Measurements from ENCODE around the gene ATP2A3. TPM values are rescaled to one million over a fixed set of nuclear protein-coding genes. Genes with fewer than 3 reads are reported as not detected.

Gene ATP2A3
- total RNA-seq, 4 donors from 2014 or later: 8.5 to 60.7 (median 36.4) TPM

DNA sequence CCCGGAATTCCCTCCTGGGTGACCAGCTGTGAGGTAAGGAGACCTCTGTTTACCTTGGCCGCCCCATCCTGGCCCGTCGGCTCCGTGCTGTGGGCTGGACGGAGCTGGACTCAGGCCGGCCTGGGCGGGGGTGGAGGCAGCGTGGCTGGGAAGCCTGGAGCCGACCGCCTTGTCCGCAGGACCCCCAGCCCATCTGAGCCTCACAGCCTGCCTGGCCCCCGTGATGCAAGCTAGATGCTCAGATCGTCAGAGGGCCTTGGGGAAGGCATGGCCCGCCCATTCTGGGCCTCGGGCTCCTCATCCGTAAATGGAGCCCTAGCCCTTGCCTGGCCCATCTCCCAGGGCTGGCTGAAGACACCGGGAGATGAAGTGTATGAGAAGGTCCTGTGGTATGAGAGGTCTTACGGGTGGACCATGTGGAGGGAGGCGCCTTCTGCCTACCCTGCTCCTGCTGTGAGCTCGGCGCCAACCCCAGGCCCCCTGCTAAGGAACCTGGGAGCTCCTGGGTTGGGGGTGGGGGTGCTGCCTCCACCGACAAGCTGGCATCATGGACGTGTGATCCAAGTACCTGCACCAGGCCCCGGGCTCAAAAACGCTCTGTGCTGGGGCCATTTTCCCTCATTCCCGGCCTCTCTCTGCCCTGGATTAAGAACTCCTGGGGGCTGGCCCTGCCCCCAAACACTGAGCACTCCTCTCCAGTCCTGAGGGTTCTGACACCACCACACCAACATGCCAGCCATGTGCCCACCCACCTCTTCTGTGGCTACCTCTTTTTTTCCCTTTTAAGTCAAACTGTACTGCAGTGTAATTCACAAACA is 42.5 kb downstream of the ATP2A3 start:
- no peak for TF ChIP-seq POLR2A (IDR thresholded peaks at IDR 0.05)
- TF ChIP-seq, protein P1, sequence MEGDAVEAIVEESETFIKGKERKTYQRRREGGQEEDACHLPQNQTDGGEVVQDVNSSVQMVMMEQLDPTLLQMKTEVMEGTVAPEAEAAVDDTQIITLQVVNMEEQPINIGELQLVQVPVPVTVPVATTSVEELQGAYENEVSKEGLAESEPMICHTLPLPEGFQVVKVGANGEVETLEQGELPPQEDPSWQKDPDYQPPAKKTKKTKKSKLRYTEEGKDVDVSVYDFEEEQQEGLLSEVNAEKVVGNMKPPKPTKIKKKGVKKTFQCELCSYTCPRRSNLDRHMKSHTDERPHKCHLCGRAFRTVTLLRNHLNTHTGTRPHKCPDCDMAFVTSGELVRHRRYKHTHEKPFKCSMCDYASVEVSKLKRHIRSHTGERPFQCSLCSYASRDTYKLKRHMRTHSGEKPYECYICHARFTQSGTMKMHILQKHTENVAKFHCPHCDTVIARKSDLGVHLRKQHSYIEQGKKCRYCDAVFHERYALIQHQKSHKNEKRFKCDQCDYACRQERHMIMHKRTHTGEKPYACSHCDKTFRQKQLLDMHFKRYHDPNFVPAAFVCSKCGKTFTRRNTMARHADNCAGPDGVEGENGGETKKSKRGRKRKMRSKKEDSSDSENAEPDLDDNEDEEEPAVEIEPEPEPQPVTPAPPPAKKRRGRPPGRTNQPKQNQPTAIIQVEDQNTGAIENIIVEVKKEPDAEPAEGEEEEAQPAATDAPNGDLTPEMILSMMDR (IDR thresholded peaks at IDR 0.05): no peak
- H3K4me3 ChIP-seq (ENCODE audit: low read depth, poor library complexity, severe bottlenecking): no peak overlapping the region
- DNase-seq (ENCODE audit: low spot score in 2 of 2): no peak
- WGBS, 2 donors: 74 to 82% methylated on average over 21 to 27 of the region's 27 CpGs
- intact Hi-C loops (cut with DNase I; ENCODE audit: low total_unique reads): no loop called here

DNA sequence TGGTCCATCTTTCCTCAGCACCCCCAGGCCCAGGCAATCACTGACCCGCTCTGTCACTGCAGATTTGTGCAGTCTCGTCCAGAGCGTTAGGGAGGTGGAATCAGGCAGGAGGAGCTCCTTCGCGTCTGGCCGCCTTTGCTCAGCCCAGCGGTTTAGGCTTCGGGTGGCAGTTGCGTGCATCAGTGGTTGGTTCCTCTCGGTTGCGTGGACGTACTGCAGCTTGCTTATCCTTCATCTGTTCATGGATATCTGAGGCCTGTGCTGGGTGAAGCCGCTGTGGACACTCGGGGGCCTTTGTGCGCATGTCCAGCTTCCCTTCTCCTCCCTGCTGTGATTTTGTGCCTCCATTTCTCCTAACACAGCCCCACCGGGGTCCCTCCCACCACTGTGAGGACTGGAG is 43.2 kb downstream of the ATP2A3 start:
- DNase-seq (ENCODE audit: low spot score in 2 of 2): no peak
- no peak overlapping the region for H3K4me3 ChIP-seq (ENCODE audit: low read depth, poor library complexity, severe bottlenecking)

DNA sequence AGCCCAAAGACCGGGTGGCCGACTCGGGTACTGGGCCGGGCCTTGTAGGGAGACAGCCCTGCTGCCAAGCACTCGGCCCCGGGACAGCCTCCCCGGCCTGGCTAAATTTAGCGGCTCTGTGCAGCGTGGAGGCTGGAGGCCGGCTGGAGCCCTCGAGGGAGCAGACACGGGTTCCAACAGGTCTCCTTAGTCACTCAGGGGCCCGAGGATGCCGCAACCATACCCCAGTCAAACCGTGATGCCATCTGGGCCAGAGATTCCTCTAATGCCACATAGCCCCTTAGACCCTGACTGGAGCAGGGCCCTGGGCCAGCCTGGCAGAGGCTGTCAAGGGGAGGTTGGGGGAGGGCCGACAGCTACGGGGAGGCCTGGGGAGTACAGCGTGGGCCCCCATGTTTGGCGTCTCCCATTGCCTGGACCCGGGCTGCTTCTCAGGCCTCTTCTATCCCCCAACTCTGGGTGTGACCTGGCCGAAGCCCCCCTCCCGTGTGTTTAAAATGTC is 45.1 kb downstream of the ATP2A3 start:
- H3K4me3 ChIP-seq (ENCODE audit: low read depth, poor library complexity, severe bottlenecking): no peak overlapping the region
- intact Hi-C loops (cut with DNase I; ENCODE audit: low total_unique reads): no loop called here
- no peak for DNase-seq (ENCODE audit: low spot score in 2 of 2)
- TF ChIP-seq, protein P1 (IDR thresholded peaks at IDR 0.05): no peak
- no peak for TF ChIP-seq POLR2A (IDR thresholded peaks at IDR 0.05)
- 60 to 93% methylated on average over 14 to 22 of the region's 22 CpGs for WGBS, 2 donors

More for the DNA sequence above, 43.2 kb downstream of the ATP2A3 start:
- intact Hi-C loops (cut with DNase I; ENCODE audit: low total_unique reads): no loop called here
- 79 to 84% methylated on average over 16 of the region's 16 CpGs for WGBS, 2 donors
- no peak for TF ChIP-seq POLR2A (IDR thresholded peaks at IDR 0.05)
- TF ChIP-seq, protein P1 (IDR thresholded peaks at IDR 0.05): no peak

DNA sequence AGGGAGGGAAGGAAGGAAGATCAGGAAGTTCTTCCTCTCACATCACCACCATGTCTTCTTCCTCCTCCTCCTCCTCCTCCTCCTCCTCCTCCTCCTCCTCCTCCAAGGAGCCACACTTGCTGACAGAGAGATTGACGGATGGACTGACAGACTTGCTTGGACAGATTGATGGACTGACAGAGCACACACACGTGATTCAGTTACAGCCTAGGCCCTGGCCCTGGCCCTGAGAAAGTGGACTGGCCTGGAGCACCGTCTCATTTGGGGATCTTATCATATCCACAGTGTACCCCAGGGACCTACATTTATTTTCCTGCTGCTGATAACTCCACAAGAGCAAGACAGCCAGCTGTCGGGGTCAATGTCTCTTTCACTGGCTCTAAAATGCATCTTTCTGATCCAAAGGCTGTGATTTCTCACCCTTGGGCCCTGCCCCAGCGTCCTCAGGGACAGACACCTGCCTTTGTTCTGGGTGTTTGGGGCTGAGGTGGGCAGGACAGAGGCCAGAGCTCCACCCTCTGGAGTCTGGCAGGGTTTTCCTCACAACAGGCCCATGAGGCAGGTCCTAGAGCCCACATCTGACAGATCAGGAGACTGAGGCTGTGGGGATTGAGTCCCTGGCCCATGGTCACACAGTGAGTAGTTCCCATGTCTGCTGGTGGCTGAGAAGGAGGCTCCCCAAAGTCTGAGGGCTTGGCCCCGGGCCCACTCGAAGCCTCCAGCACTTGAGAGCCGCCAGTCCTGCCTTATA is 45.7 kb downstream of the ATP2A3 start:
- no peak overlapping the region for H3K4me3 ChIP-seq (ENCODE audit: low read depth, poor library complexity, severe bottlenecking)
- 61 to 74% methylated on average over 6 to 8 of the region's 8 CpGs for WGBS, 2 donors
- TF ChIP-seq, protein P1 (IDR thresholded peaks at IDR 0.05): no peak
- no peak for TF ChIP-seq POLR2A (IDR thresholded peaks at IDR 0.05)
- no peak for DNase-seq (ENCODE audit: low spot score in 2 of 2)
- intact Hi-C loops (cut with DNase I; ENCODE audit: low total_unique reads): no loop called here

DNA sequence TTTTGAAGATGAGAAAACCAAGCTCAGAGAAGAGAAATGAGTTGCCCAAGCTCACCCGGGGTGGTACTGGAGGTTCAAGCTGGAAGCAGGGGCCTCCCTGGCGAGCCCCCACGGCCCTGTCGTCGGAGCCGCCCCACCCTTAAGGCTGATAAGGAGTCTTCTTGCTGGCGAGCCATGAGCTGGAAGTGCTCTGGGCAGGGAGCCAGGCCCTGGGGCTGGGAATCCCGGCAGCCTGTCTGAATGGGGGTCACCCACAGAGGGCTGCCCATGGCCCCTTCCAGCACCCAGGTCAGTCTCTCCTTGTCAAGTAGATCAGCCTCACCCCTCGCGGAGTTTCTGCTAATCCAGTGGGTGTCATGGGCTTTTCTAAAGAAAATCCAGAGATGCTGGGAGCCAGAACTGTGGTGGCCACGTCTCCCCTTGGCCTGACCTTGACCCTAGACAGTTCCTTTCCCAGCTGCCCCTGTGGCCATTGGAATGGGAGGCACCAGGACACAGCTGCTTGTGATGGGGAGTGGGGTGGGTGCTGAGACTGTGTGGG is 46.8 kb downstream of the ATP2A3 start:
- intact Hi-C loops (cut with DNase I; ENCODE audit: low total_unique reads): no loop called here
- TF ChIP-seq, protein P1 (IDR thresholded peaks at IDR 0.05): no peak
- no peak for TF ChIP-seq POLR2A (IDR thresholded peaks at IDR 0.05)
- DNase-seq (ENCODE audit: low spot score in 2 of 2): no peak
- WGBS, 2 donors: 15 to 19% methylated on average over 9 to 11 of the region's 11 CpGs
- H3K4me3 ChIP-seq (ENCODE audit: low read depth, poor library complexity, severe bottlenecking): no peak overlapping the region
